NK-92 (cell line): ENCODE measurements around the gene IL17RA.

Source experiments
- DNase-seq: peaks from one replicate; lab custom pipeline; 2025; ENCODE audit not compliant: unreplicated experiment; lab: John Stamatoyannopoulos, UW

IL17RA gene

DNA sequence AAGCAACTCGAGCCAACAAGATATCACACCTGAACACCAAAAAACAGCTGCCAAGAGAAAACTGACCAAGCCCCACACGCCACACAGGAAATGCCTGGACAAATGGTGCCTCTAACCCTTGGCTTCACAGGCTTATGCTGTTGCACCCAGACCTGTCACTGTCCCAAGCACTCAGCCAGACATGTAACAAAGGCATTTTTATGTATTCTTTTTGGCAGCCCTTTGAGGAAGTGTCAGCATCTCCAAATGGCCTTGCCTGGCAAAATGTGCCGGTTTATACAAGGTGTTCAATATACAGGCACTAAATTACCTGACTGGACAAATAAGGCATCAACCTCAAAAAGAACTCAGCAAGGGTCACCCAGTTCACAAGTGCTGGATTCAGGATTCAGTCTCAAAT, 68.2 kb downstream of the IL17RA start:
- no peak for DNase-seq

- no peak for DNase-seq
Measured at GRCh38 chr22:17155941-17156340, 71.1 kb downstream of the IL17RA start.

- DNase-seq = no peak
Measured at GRCh38 chr22:17157714-17158113, 72.9 kb downstream of the IL17RA start.

DNA sequence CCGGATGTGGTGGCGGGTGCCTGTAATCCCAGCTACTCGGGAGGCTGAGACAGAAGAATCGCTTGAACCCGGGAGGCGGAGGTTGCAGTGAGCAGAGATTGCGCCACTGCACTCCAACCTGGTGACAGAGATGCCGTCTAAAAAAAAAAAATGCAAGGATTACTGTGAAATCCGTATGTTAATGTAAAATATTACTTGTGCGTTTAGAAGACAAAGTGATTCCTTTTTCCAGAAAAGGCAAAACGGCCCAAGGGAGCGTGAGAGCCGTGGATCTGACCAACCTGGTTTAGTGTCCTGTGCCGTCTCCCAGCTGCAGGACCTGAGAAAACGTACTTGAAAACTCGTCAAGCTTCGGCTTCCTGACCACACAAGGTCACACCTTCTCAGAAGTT, 73.4 kb downstream of the IL17RA start:
- DNase-seq = no peak

GRCh38 chr22:17158568-17159503, 74.0 kb downstream of the IL17RA start, which contains the start of gene HDHD5:
TSS of gene HDHD5 (minus strand) at chr22:17159277. CDS start at chr22:17159251, 26 bp downstream.
- DNase-seq = peak; percentile 36

GRCh38 chr22:17159504-17159951, 74.7 kb downstream of the IL17RA start:
- DNase-seq = no peak

DNA sequence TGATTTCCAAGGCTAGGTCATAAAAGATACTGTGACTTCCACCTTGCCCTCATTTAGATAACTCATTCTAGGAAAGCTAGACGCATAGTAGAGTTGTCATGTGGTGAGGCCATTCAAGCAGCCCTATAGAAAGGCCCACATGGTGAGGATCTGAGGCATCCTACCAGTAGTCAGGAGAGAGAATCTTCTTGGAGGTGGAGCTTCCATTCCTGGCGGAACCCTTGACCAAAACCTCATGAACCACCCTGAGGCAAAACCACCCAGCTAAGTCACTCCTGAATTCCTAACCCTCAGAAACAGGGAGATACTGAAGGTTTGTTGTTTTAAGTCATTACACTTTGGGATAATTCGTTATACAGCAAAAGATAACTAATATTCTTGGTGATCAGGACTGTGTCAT, 77.2 kb downstream of the IL17RA start:
- no peak for DNase-seq

DNA sequence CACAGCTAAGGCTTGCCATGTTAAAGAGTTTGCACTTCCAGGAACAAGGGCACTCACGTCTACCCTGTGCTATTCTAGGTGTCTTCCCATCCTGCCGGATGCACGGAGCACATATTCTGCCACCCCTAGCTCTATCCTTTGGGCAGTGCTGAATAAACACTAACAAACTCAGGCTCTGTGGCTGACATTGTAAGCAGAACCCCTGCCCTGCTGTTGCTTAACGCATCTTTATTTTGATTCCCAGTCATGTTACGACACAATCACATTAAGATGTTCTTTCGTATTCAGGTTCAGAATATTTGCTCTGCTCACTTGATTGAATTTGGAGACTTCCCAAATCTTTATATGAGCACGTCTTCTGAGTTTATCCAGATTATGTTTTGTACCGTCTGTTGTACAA, 77.9 kb downstream of the IL17RA start:
- DNase-seq = no peak

- DNase-seq = no peak
Measured at GRCh38 chr22:17164392-17165024, 79.7 kb downstream of the IL17RA start.
